OCI-LY3 (cell line): ENCODE measurements around the gene C2CD4A.

Experiments
- EZH2phosphoT487 ChIP-seq: fragments of 200-600 bp; shearing (Covaris generic); IDR thresholded peaks from 2 replicates; pipeline ENCODE4 v1.6.1; 2018; ENCODE audit warnings: antibody characterized with exemption, mixed run types, low read depth
- TF ChIP-seq, protein P1 (sequence below): fragments of 200-600, 300-600 bp; sonication (generic); IDR thresholded peaks from 2 replicates; pipeline ENCODE4 v1.5.1; 2014; ENCODE audit warnings: antibody characterized with exemption, low read length, low read depth

- TF ChIP-seq, protein P1, sequence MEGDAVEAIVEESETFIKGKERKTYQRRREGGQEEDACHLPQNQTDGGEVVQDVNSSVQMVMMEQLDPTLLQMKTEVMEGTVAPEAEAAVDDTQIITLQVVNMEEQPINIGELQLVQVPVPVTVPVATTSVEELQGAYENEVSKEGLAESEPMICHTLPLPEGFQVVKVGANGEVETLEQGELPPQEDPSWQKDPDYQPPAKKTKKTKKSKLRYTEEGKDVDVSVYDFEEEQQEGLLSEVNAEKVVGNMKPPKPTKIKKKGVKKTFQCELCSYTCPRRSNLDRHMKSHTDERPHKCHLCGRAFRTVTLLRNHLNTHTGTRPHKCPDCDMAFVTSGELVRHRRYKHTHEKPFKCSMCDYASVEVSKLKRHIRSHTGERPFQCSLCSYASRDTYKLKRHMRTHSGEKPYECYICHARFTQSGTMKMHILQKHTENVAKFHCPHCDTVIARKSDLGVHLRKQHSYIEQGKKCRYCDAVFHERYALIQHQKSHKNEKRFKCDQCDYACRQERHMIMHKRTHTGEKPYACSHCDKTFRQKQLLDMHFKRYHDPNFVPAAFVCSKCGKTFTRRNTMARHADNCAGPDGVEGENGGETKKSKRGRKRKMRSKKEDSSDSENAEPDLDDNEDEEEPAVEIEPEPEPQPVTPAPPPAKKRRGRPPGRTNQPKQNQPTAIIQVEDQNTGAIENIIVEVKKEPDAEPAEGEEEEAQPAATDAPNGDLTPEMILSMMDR: no peak
- TF ChIP-seq EZH2phosphoT487: no peak
Observed at GRCh38 chr15:62119874-62120273, 53.1 kb downstream of the C2CD4A start.
